Gastroesophageal sphincter (tissue), 4 donors: ENCODE data around the gene TGFBI. TPM values are rescaled to one million over a fixed set of nuclear protein-coding genes. Genes with fewer than 3 reads are reported as not detected.
A peak's percentile ranks its signal among the peaks of the same experiment; 100 is the strongest.

ENCODE experiments used
- ATAC-seq: fragments of 150-250 bp; one replicate; pipeline ENCODE4 v1.9.1; 2016; ENCODE audit warnings: mild to moderate bottlenecking, moderate library complexity
- H3K27ac ChIP-seq, 4 donors: fragments of 200-600 bp; sonication (generic) in 3 of 4; 1 replicate in 3 of 4; 2 replicates in 1 of 4; pipeline ENCODE4 v1.5.1; 2016 to 2019
- H3K27me3 ChIP-seq: fragments of 200-600 bp; sonication (generic); one replicate; pipeline ENCODE4 v1.5.1; 2019
- H3K36me3 ChIP-seq, 2 donors: fragments of 200-600 bp; sonication (generic); one replicate each; pipeline ENCODE4 v1.5.1; 2019; ENCODE audit warnings: control low read depth in 1 of 2
- H3K4me1 ChIP-seq, 3 donors: fragments of 200-600 bp; sonication (generic); 1 replicate in 2 of 3; 2 replicates in 1 of 3; pipeline ENCODE4 v1.5.1; 2016 to 2019; ENCODE audit warnings: control low read depth in 2 of 3
- H3K4me3 ChIP-seq, 2 donors: fragments of 200-600 bp; sonication (generic); one replicate each; pipeline ENCODE4 v1.5.1; 2019; ENCODE audit warnings: mild to moderate bottlenecking in 1 of 2, moderate library complexity in 1 of 2
- H3K9me3 ChIP-seq, 3 donors: fragments of 200-600 bp; sonication (generic); one replicate each; pipeline ENCODE4 v1.5.1; 2017 to 2019; ENCODE audit warnings: control low read depth in 2 of 3
- EP300 ChIP-seq: sonication (generic); formaldehyde crosslinking; IDR thresholded peaks from one replicate; pipeline ENCODE4 v1.6.1; 2017; ENCODE audit warnings: antibody characterized with exemption, mild to moderate bottlenecking
- POLR2A ChIP-seq, 2 donors: fragments of 450-650 bp; IDR thresholded peaks; one replicate each; pipeline ENCODE4 v1.6.1; 2017; ENCODE audit warnings: antibody characterized with exemption in 2 of 2, mild to moderate bottlenecking in 2 of 2, moderate library complexity in 1 of 2
- POLR2AphosphoS5 ChIP-seq: sonication (generic); formaldehyde crosslinking; IDR thresholded peaks from one replicate; pipeline ENCODE4 v1.6.1; 2017; ENCODE audit warnings: antibody characterized with exemption
- WGBS, 2 donors: methylation state at CpG; one replicate each; pipeline ENCODE4 v1.1.5; 2018; ENCODE audit warnings: low coverage in 1 of 2; 5-methylcytosine and 5-hydroxymethylcytosine counted together
- total RNA-seq, 4 donors: library from RNA; depleted of rRNA; stranded (reverse); fragments of >200 nt; gene quantifications; one replicate each; pipeline ENCODE4 v1.1.0, GENCODE V29; 2016
- TF ChIP-seq, protein P1 (sequence below), 4 experiments: fragments of 200-600 bp in 2 of 4; fragments of 450-650 bp in 2 of 4; sonication (generic) in 1 of 4; IDR thresholded peaks; one replicate each; pipeline ENCODE4 v1.5.1; 2017 to 2019; ENCODE audit warnings: antibody characterized with exemption in 4 of 4, mild to moderate bottlenecking in 2 of 4, moderate library complexity in 2 of 4

The TGFBI gene
- total RNA-seq, 4 donors from 2014 or later: 29.0 to 159 (median 112) TPM

DNA sequence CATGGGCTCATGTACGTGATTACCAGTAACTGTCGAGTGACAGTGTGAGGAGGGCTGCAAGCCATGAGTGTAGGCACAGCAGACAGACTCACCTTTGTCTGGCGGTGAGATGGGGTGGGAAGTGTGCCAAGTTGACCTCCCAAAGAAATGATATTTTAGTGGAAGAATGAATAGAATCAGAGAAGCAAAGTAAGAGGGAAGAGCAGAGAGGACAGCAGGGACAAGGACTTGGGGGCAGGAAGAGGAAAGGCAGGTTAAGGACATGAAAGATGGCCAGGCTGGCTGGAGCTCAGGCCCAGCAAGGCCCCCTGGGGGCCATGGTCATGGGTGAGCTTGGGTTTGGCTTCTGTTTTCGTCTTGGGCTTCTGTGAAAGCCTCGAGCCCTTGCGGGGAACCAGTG is 20.2 kb downstream of the TGFBI start:
- 87 to 96% methylated on average over 4 of the region's 6 CpGs for WGBS, 2 donors

DNA sequence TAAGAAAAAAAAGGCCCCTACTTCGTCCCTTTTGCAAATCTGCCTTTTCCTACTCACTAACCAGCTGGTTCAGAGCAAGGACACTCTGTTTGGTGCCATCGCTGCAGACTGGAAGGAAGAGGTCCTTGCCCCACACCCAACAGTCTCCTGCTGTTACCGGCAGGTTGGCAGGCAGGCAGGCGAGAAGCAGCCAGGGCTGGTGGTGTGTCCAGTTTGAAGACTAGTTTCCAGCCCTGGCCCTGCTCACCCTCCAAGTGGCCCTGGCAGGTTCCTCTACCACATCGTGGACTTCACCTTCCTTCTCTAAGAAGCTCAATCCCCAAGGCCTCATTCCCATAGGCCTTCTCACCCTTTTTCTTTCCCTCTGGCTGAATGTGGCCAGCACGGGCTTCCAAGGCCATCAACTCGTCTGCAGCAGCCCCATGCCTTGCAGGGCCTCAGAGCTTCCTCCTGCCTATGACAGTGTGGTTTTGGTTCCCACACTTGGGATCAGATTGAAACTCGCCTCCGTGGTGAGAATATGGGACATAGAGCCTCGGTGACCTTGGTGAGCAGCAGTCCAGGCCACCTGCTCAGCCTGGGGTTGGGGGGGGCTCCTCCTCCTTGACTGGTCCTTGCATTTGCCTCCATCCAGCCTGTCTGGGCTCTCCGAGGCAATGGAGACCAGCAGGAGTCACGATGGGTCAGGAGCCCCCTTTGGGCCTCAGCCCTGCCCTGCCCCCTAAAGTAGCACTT is 22.9 kb downstream of the TGFBI start:
- 88% methylated on average over 7 of the region's 12 CpGs; no CpG with 5 or more reads in 1 of the 2 donors for WGBS, 2 donors
- Histone ChIP-seq H3K9me3 (no peaks in the 10 kb centered on the region), H3K4me1 (peaks cover 0 to 21% (median 3%) of the 10 kb centered on the region in 3 donors), H3K36me3 (peaks cover 0 to 63% of the 10 kb centered on the region in 2 donors), H3K4me3 (no peak overlapping the region), H3K27me3 (no peaks in the 10 kb centered on the region), H3K27ac (no peak overlapping the region)
- ATAC-seq: no peak
- TF ChIP-seq POLR2A (IDR thresholded peaks at IDR 0.05) (no peak), EP300 (no peak), POLR2AphosphoS5 (no peak)
- TF ChIP-seq, protein P1, sequence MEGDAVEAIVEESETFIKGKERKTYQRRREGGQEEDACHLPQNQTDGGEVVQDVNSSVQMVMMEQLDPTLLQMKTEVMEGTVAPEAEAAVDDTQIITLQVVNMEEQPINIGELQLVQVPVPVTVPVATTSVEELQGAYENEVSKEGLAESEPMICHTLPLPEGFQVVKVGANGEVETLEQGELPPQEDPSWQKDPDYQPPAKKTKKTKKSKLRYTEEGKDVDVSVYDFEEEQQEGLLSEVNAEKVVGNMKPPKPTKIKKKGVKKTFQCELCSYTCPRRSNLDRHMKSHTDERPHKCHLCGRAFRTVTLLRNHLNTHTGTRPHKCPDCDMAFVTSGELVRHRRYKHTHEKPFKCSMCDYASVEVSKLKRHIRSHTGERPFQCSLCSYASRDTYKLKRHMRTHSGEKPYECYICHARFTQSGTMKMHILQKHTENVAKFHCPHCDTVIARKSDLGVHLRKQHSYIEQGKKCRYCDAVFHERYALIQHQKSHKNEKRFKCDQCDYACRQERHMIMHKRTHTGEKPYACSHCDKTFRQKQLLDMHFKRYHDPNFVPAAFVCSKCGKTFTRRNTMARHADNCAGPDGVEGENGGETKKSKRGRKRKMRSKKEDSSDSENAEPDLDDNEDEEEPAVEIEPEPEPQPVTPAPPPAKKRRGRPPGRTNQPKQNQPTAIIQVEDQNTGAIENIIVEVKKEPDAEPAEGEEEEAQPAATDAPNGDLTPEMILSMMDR (IDR thresholded peaks at IDR 0.05): no peak

More for the DNA sequence above, 20.2 kb downstream of the TGFBI start:
- Histone ChIP-seq H3K4me3 (no peak overlapping the region), H3K9me3 (no peaks in the 10 kb centered on the region), H3K27me3 (no peaks in the 10 kb centered on the region), H3K27ac (no peak overlapping the region), H3K36me3 (peaks cover 0 to 76% of the 10 kb centered on the region in 2 donors), H3K4me1 (peaks cover 0 to 11% (median 0%) of the 10 kb centered on the region in 3 donors)
- TF ChIP-seq POLR2A (IDR thresholded peaks at IDR 0.05): no peak
- TF ChIP-seq, protein P1 (IDR thresholded peaks at IDR 0.05): no peak
- TF ChIP-seq EP300: no peak
- TF ChIP-seq POLR2AphosphoS5: no peak
- ATAC-seq: no peak

DNA sequence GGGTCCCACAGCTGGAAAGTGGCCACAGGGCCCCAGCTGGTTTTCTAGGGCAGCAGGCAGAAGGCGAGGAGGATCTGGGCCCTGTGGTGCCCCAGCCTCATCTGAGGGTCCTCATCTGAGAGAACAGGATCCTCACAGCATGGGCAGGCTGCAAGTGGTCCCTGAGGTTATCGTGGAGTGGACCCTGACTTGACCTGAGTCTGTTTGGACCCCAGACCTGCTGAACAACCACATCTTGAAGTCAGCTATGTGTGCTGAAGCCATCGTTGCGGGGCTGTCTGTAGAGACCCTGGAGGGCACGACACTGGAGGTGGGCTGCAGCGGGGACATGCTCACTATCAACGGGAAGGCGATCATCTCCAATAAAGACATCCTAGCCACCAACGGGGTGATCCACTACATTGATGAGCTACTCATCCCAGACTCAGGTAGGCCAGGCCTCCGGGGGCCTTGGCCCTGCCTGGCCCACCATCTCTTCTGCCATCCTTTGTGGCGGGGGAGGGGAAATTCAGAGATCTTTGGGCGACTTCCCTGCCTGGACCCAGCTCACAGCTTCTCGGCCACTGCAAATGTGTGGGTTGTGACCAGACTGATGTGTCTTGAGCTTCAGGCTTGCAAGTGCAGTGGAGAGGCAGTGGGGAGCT is 24.0 kb downstream of the TGFBI start:
- no peak overlapping the region for H3K4me3 ChIP-seq
- H3K27ac ChIP-seq: peak overlapping the region in 1 of 4 donors; percentile 58
- H3K27me3 ChIP-seq: no peaks in the 10 kb centered on the region
- 100% methylated on average over 3 of the region's 13 CpGs; no CpG with 5 or more reads in 1 of the 2 donors for WGBS, 2 donors
- peaks cover 9 to 33% (median 9%) of the 10 kb centered on the region in 3 donors for H3K4me1 ChIP-seq
- H3K9me3 ChIP-seq: no peaks in the 10 kb centered on the region
- no peak for ATAC-seq
- H3K36me3 ChIP-seq: peaks cover 0 to 52% of the 10 kb centered on the region in 2 donors
- TF ChIP-seq, protein P1 (IDR thresholded peaks at IDR 0.05): no peak
- TF ChIP-seq POLR2A (IDR thresholded peaks at IDR 0.05) (no peak), EP300 (no peak), POLR2AphosphoS5 (no peak)

GRCh38 chr5:136053336-136054141 is 24.8 kb downstream of the TGFBI start:
- Histone ChIP-seq H3K4me1 (peaks cover 9 to 40% (median 12%) of the 10 kb centered on the region in 3 donors), H3K4me3 (no peak overlapping the region), H3K27ac (peak overlapping the region in 3 of 4 donors; percentile 7 to 58 (median 31)), H3K27me3 (no peaks in the 10 kb centered on the region), H3K9me3 (no peaks in the 10 kb centered on the region), H3K36me3 (peaks cover 0 to 45% of the 10 kb centered on the region in 2 donors)
- no peak for ATAC-seq
- TF ChIP-seq POLR2AphosphoS5 (peak; percentile 42), POLR2A (IDR thresholded peaks at IDR 0.05) (no peak)
- WGBS, 2 donors: 56 to 72% methylated on average over 3 of the region's 6 CpGs
